OCI-LY1 (cell line): ENCODE data around the gene FABP7.
"Not testable (repeated sequence)": the region's sequence is repeated elsewhere in the genome, so short reads cannot be mapped to it uniquely, and the experiment has no call there.

Source experiments
- H2AFZ ChIP-seq: fragments of 200-600 bp; sonication (generic), shearing (Covaris generic); 2 replicates; pipeline ENCODE4 v1.6.0; 2014; ENCODE audit warnings: antibody characterized with exemption, mild to moderate bottlenecking, low read length
- H3F3A ChIP-seq: fragments of 200-600 bp; sonication (generic), shearing (Covaris generic); 2 replicates; pipeline ENCODE4 v1.6.0; 2014; ENCODE audit warnings: mild to moderate bottlenecking, antibody characterized with exemption, low read length, moderate library complexity; ENCODE audit not compliant: insufficient read depth
- H3K27ac ChIP-seq: fragments of 200-600 bp; sonication (generic); 2 replicates; pipeline ENCODE4 v1.5.1; 2014; ENCODE audit warnings: low read length, mixed run types, mild to moderate bottlenecking, low read depth; ENCODE audit not compliant: poor library complexity, severe bottlenecking
- H3K27me3 ChIP-seq: fragments of 200-600 bp; sonication (generic); 2 replicates; pipeline ENCODE4 v1.6.0; 2014; ENCODE audit warnings: antibody characterized with exemption, mild to moderate bottlenecking, low read length, moderate library complexity; ENCODE audit not compliant: insufficient read depth
- H3K36me3 ChIP-seq: fragments of 200-600 bp; sonication (generic); 2 replicates; pipeline ENCODE4 v1.6.1; 2014; ENCODE audit warnings: mild to moderate bottlenecking, antibody characterized with exemption, low read length, moderate library complexity, mixed read lengths; ENCODE audit not compliant: insufficient read depth
- H3K4me1 ChIP-seq: fragments of 200-600 bp; sonication (generic); 2 replicates; pipeline ENCODE4 v1.5.1; 2014; ENCODE audit warnings: mild to moderate bottlenecking, low read length, moderate library complexity; ENCODE audit not compliant: insufficient read depth, severe bottlenecking
- H3K4me2 ChIP-seq: fragments of 200-600 bp; sonication (generic), shearing (Covaris generic); 2 replicates; pipeline ENCODE4 v1.6.1; 2014; ENCODE audit warnings: low read length
- H3K4me3 ChIP-seq: fragments of 200-600 bp; sonication (generic); 2 replicates; pipeline ENCODE4 v1.5.1; 2014; ENCODE audit warnings: low read length, low read depth, mild to moderate bottlenecking, mixed read lengths; ENCODE audit not compliant: poor library complexity, severe bottlenecking
- H3K79me2 ChIP-seq: fragments of 200-600 bp; shearing (Covaris generic); 2 replicates; pipeline ENCODE4 v1.6.1; 2016; ENCODE audit warnings: mixed run types, low read length, mixed read lengths; ENCODE audit not compliant: insufficient read depth
- H3K9ac ChIP-seq: fragments of 200-600 bp; sonication (generic), shearing (Covaris generic); 2 replicates; pipeline ENCODE4 v1.6.1; 2014; ENCODE audit warnings: mild to moderate bottlenecking, low read length, mixed read lengths
- H3K9me2 ChIP-seq: fragments of 200-600 bp; sonication (generic), shearing (Covaris generic); 2 replicates; pipeline ENCODE4 v1.6.1; 2014; ENCODE audit warnings: low read depth, mild to moderate bottlenecking, low read length, mixed read lengths
- H3K9me3 ChIP-seq: fragments of 200-600 bp; shearing (Covaris generic); 2 replicates; pipeline ENCODE4 v1.6.1; 2014; ENCODE audit warnings: low read length, mixed read lengths
- H4K20me1 ChIP-seq: fragments of 200-600 bp; sonication (generic), shearing (Covaris generic); 2 replicates; pipeline ENCODE4 v1.6.0; 2016; ENCODE audit warnings: mild to moderate bottlenecking, low read length; ENCODE audit not compliant: insufficient read depth
- EZH2 ChIP-seq: fragments of 200-600 bp; sonication (generic), shearing (Covaris generic); IDR thresholded peaks from 2 replicates; pipeline ENCODE4 v1.8.0; 2017; ENCODE audit warnings: borderline replicate concordance, mixed run types, mild to moderate bottlenecking, antibody characterized with exemption, low read length, moderate library complexity, mixed read lengths
- TF ChIP-seq, protein P1 (sequence below): fragments of 200-600 bp; sonication (generic), shearing (Covaris generic); IDR thresholded peaks from 2 replicates; pipeline ENCODE4 v1.5.1; 2017; ENCODE audit warnings: mild to moderate bottlenecking, antibody characterized with exemption, low read length, moderate library complexity, mixed read lengths

FABP7 gene

DNA sequence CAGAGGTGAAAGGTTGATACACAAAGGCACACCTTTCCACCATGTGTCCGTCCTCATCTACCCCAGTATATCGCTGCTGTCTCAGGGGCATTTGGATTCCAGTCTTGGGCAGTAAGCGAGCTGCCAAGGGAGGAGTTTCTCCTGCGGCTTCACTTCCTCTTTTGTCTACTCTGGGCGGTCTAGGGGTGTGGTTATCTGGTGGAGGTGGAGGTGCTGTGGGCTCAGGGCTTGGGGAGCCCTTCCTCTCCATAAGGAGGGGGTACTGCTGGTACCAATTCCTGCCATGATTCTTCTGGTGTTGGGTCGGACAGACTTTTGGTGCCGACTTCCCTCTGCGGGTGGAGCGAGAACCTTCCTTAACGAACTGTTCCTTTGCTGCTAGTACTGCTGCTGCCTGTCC, 31.9 kb upstream of the FABP7 start:
- H3K4me3 ChIP-seq: no peak overlapping the region
- no peaks in the 10 kb centered on the region for H3K4me1 ChIP-seq
- H3K9me3 ChIP-seq: no peaks in the 10 kb centered on the region
- no peaks in the 10 kb centered on the region for H3K9me2 ChIP-seq
- no peaks in the 10 kb centered on the region for H3K36me3 ChIP-seq
- no peak for TF ChIP-seq EZH2
- TF ChIP-seq, protein P1, sequence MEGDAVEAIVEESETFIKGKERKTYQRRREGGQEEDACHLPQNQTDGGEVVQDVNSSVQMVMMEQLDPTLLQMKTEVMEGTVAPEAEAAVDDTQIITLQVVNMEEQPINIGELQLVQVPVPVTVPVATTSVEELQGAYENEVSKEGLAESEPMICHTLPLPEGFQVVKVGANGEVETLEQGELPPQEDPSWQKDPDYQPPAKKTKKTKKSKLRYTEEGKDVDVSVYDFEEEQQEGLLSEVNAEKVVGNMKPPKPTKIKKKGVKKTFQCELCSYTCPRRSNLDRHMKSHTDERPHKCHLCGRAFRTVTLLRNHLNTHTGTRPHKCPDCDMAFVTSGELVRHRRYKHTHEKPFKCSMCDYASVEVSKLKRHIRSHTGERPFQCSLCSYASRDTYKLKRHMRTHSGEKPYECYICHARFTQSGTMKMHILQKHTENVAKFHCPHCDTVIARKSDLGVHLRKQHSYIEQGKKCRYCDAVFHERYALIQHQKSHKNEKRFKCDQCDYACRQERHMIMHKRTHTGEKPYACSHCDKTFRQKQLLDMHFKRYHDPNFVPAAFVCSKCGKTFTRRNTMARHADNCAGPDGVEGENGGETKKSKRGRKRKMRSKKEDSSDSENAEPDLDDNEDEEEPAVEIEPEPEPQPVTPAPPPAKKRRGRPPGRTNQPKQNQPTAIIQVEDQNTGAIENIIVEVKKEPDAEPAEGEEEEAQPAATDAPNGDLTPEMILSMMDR: no peak
- no peak overlapping the region for H3K27ac ChIP-seq
- H3K9ac ChIP-seq: no peak overlapping the region
- no peak overlapping the region for H3K4me2 ChIP-seq
- H3K79me2 ChIP-seq: no peaks in the 10 kb centered on the region
- H2AFZ ChIP-seq: no peak overlapping the region
- H4K20me1 ChIP-seq: no peaks in the 10 kb centered on the region
- no peaks in the 10 kb centered on the region for H3F3A ChIP-seq
- H3K27me3 ChIP-seq: no peaks in the 10 kb centered on the region

DNA sequence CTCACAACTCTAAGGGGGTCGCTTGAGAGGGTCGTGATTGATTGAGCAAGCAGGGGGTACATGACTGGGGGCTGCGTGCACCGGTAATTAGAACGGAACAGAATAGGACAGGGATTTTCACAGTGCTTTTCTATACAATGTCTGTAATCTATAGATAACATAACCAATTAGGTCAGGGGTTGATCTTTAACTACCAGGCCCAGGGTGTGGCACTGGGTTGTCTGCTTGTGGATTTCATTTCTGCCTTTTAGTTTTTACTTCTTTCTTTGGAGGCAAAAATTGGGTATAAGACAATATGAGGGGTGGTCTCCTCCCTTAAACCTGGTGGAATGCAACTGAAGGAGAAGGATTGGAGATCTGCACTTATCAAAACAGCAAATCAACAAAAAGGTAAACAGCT, 30.6 kb upstream of the FABP7 start:
- H4K20me1 ChIP-seq, H3K27ac ChIP-seq, H3K4me3 ChIP-seq, H3K79me2 ChIP-seq, H3K9me2 ChIP-seq, H3K36me3 ChIP-seq, H3K9ac ChIP-seq, H3K27me3 ChIP-seq, H3K4me2 ChIP-seq, H2AFZ ChIP-seq, H3K9me3 ChIP-seq, H3F3A ChIP-seq, H3K4me1 ChIP-seq: not testable (repeated sequence)

DNA sequence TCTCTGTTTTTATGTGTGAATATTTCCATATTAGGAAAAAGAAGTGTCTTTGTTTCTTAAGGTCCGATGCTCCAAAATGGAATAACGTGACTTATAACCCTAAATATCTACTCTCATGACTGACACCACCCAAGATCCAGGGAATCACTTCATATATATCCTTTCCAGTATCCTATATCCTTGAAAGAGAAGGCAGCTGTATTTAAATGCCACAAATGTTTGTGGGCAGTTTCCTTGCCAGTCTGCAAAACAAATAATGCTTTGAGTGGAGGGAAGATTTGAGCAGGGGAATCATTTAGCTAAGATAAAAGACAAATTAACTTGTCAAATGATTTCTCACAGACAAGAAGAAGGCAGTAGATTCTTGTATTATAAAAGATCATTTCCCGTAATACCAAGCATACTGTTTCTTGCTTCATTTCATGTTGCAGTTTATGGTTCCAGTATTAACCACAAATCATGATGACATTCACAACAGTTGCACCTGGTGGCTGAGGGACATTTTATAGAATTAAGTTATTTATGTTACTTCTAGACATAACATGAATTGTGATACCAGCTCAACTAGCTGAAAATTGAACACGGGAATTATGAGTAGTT, 30.0 kb upstream of the FABP7 start:
- no peak overlapping the region for H3K9ac ChIP-seq
- no peak overlapping the region for H3K4me3 ChIP-seq
- H4K20me1 ChIP-seq: no peaks in the 10 kb centered on the region
- H3K4me2 ChIP-seq: no peak overlapping the region
- no peaks in the 10 kb centered on the region for H3K9me2 ChIP-seq
- no peaks in the 10 kb centered on the region for H3K36me3 ChIP-seq
- H3K79me2 ChIP-seq: no peaks in the 10 kb centered on the region
- no peaks in the 10 kb centered on the region for H3F3A ChIP-seq
- no peak overlapping the region for H2AFZ ChIP-seq
- H3K27me3 ChIP-seq: no peaks in the 10 kb centered on the region
- no peak for TF ChIP-seq EZH2
- TF ChIP-seq, protein P1: no peak
- no peaks in the 10 kb centered on the region for H3K4me1 ChIP-seq
- no peak overlapping the region for H3K27ac ChIP-seq
- no peaks in the 10 kb centered on the region for H3K9me3 ChIP-seq

DNA sequence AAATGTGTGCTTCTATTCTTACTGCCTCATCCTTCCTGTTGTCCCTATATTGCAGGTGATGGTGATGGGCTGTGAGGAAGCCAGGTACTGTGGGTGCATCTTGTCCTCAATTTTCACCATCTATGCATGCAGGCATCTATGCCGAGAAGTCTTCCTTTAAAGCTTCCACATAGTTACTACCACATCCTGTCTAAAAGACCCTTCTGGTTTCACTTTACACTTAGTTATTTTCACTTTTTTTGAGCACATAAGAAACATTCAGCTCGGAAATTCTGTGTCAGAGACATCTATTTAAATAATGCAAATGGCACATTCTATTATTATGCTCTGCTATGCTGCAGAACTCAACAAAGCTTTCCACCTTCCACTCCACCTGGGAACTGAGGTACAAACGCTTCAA, 28.2 kb upstream of the FABP7 start:
- no peak overlapping the region for H3K4me3 ChIP-seq
- H3F3A ChIP-seq: no peaks in the 10 kb centered on the region
- H3K79me2 ChIP-seq: no peaks in the 10 kb centered on the region
- no peak overlapping the region for H2AFZ ChIP-seq
- no peak overlapping the region for H3K27ac ChIP-seq
- H3K36me3 ChIP-seq: no peaks in the 10 kb centered on the region
- no peaks in the 10 kb centered on the region for H3K9me3 ChIP-seq
- no peak overlapping the region for H3K4me2 ChIP-seq
- no peak overlapping the region for H3K9ac ChIP-seq
- H3K27me3 ChIP-seq: no peaks in the 10 kb centered on the region
- H3K4me1 ChIP-seq: no peaks in the 10 kb centered on the region
- H4K20me1 ChIP-seq: no peaks in the 10 kb centered on the region
- H3K9me2 ChIP-seq: no peaks in the 10 kb centered on the region
- TF ChIP-seq, protein P1: no peak
- TF ChIP-seq EZH2: no peak
